Stimulated activated CD8-positive, alpha-beta memory T cell treated with anti-CD3 and anti-CD28 coated beads, Interleukin-15, amount 100 ng/mL, for 24 hours (primary cell): ENCODE results near the gene SLC38A6.
"Not testable (repeated sequence)": the region's sequence is repeated elsewhere in the genome, so short reads cannot be mapped to it uniquely, and the experiment has no call there.

ENCODE experiments used
- DNase-seq: peaks from one replicate; pipeline ENCODE4 v3.0.0-alpha.2; 2020; ENCODE audit warnings: low read depth

Gene SLC38A6

GRCh38 chr14:61051621-61052020, 70.6 kb downstream of the SLC38A6 start:
- no peak for DNase-seq

- DNase-seq: no peak
Measured at GRCh38 chr14:61063461-61063860, 82.4 kb downstream of the SLC38A6 start.

GRCh38 chr14:61064210-61064609, 83.2 kb downstream of the SLC38A6 start:
- DNase-seq: no peak

GRCh38 chr14:61064856-61065255, 83.8 kb downstream of the SLC38A6 start:
- no peak for DNase-seq

GRCh38 chr14:61065656-61066055, 84.6 kb downstream of the SLC38A6 start:
- no peak for DNase-seq

- DNase-seq: not testable (repeated sequence)
Measured at GRCh38 chr14:61072442-61072841, 91.4 kb downstream of the SLC38A6 start.

- no peak for DNase-seq
Measured at GRCh38 chr14:61074852-61075251, 93.8 kb downstream of the SLC38A6 start.

- no peak for DNase-seq
Measured at GRCh38 chr14:61076556-61076955, 95.5 kb downstream of the SLC38A6 start.

- no peak for DNase-seq
Measured at GRCh38 chr14:61077437-61077836, 96.4 kb downstream of the SLC38A6 start.

GRCh38 chr14:61077951-61078720, 97.1 kb downstream of the SLC38A6 start:
- DNase-seq: no peak

- no peak for DNase-seq
Measured at GRCh38 chr14:61080591-61081010, 99.6 kb downstream of the SLC38A6 start.

GRCh38 chr14:61088081-61088480, 107.0 kb downstream of the SLC38A6 start:
- no peak for DNase-seq

GRCh38 chr14:61089126-61089750, 108.2 kb downstream of the SLC38A6 start:
- DNase-seq: no peak

- no peak for DNase-seq
Measured at GRCh38 chr14:61090432-61091216, 109.6 kb downstream of the SLC38A6 start.

- no peak for DNase-seq
Measured at GRCh38 chr14:61091657-61092273, 110.7 kb downstream of the SLC38A6 start.

GRCh38 chr14:61098096-61098495, 117.1 kb downstream of the SLC38A6 start:
- not testable (repeated sequence) for DNase-seq

- no peak for DNase-seq
Measured at GRCh38 chr14:61098721-61099120, 117.7 kb downstream of the SLC38A6 start.

GRCh38 chr14:61099216-61099835, 118.3 kb downstream of the SLC38A6 start:
- no peak for DNase-seq

- DNase-seq: no peak
Measured at GRCh38 chr14:61101803-61102548, 120.9 kb downstream of the SLC38A6 start.
